SU-DHL-6 (cell line): ENCODE measurements around the gene COL23A1.

ENCODE experiments used
- EZH2phosphoT487 ChIP-seq: fragments of 200-600 bp; sonication (generic), shearing (Covaris generic); conservative IDR thresholded peaks from 2 replicates; pipeline ENCODE4 v1.6.1; 2018; ENCODE audit warnings: mild to moderate bottlenecking, antibody characterized with exemption, low read length, moderate library complexity, mixed read lengths
- TF ChIP-seq, protein P1 (sequence below): fragments of 200-600 bp; sonication (generic); IDR thresholded peaks from one replicate; pipeline ENCODE4 v1.5.1; 2017; ENCODE audit warnings: antibody characterized with exemption, mild to moderate bottlenecking, low read length, moderate library complexity; ENCODE audit not compliant: insufficient read depth, poor library complexity, severe bottlenecking

DNA sequence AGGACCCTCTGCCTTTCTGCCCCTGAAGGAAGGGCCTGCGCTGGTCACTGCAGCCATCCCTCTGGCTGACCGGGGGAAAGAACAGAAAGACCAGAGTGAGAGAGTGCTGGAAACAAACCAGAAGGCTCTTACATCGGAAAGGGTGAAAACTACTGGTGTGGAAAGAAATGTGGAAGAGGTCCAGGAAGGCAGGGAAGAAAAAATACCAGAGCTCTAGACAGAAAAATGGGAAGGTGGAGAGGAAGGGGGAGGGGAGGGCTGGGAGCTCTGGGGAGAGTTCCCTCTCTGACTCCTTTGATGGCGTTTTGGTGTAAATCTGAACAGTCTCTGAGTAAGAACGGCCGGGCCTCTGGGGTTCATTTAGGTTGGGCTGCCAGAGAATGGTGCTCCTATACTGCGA lies 47.7 kb downstream of the COL23A1 start:
- TF ChIP-seq, protein P1, sequence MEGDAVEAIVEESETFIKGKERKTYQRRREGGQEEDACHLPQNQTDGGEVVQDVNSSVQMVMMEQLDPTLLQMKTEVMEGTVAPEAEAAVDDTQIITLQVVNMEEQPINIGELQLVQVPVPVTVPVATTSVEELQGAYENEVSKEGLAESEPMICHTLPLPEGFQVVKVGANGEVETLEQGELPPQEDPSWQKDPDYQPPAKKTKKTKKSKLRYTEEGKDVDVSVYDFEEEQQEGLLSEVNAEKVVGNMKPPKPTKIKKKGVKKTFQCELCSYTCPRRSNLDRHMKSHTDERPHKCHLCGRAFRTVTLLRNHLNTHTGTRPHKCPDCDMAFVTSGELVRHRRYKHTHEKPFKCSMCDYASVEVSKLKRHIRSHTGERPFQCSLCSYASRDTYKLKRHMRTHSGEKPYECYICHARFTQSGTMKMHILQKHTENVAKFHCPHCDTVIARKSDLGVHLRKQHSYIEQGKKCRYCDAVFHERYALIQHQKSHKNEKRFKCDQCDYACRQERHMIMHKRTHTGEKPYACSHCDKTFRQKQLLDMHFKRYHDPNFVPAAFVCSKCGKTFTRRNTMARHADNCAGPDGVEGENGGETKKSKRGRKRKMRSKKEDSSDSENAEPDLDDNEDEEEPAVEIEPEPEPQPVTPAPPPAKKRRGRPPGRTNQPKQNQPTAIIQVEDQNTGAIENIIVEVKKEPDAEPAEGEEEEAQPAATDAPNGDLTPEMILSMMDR = no peak
- no peak for TF ChIP-seq EZH2phosphoT487
